Small intestine (tissue), 16 donors: ENCODE results near the gene TRIM27. TPM values are rescaled to one million over a fixed set of nuclear protein-coding genes. Genes with fewer than 3 reads are reported as not detected.
"Not testable (repeated sequence)": the region's sequence is repeated elsewhere in the genome, so short reads cannot be mapped to it uniquely, and the experiment has no call there.

Experiments used
- DNase-seq, 2 donors: peaks; one replicate each; pipeline versions ENCODE4 v3.0.0 to v3.0.0-alpha.2; 2013
- FAIRE-seq: peaks from 2 replicates; lab custom pipeline; 2012; peaks lifted over from hg19 to GRCh38; lab: Jason Lieb, UNC
- H3K27ac ChIP-seq, 3 donors: one replicate each; pipeline ENCODE4 v1.5.1; 2013; ENCODE audit warnings: low read length in 2 of 3, mild to moderate bottlenecking in 2 of 3, control low read depth in 1 of 3, inconsistent platforms in 1 of 3, low read depth in 1 of 3, moderate library complexity in 1 of 3
- H3K27me3 ChIP-seq, 3 donors: one replicate each; pipeline ENCODE4 v1.6.1; 2013; ENCODE audit warnings: low read length in 3 of 3, inconsistent platforms in 1 of 3; ENCODE audit not compliant: control insufficient read depth in 3 of 3, insufficient read depth in 3 of 3
- H3K36me3 ChIP-seq, 3 donors: one replicate each; pipeline ENCODE4 v1.6.1; 2013; ENCODE audit warnings: low read length in 3 of 3, inconsistent platforms in 1 of 3, low read depth in 1 of 3, mild to moderate bottlenecking in 1 of 3, moderate library complexity in 1 of 3; ENCODE audit not compliant: control insufficient read depth in 3 of 3, insufficient read depth in 2 of 3
- H3K4me1 ChIP-seq, 3 donors: one replicate each; pipeline ENCODE4 v1.6.1; 2013; ENCODE audit warnings: low read length in 2 of 3, inconsistent platforms in 1 of 3, low read depth in 1 of 3, mild to moderate bottlenecking in 1 of 3, moderate library complexity in 1 of 3; ENCODE audit not compliant: control insufficient read depth in 3 of 3, insufficient read depth in 2 of 3
- H3K4me3 ChIP-seq, 3 donors: one replicate each; pipeline ENCODE4 v1.5.1; 2013; ENCODE audit warnings: low read length in 3 of 3, control low read depth in 1 of 3, inconsistent platforms in 1 of 3, low read depth in 1 of 3, mild to moderate bottlenecking in 1 of 3, moderate library complexity in 1 of 3
- H3K9me3 ChIP-seq, 2 donors: one replicate each; pipeline ENCODE4 v1.6.1; 2013; ENCODE audit warnings: low read depth in 1 of 2, low read length in 1 of 2; ENCODE audit not compliant: control insufficient read depth in 2 of 2, insufficient read depth in 1 of 2
- WGBS, 3 donors: extraction: QIAGEN DNeasy Blood & Tissue Kit; methylation state at CpG; one replicate each; pipeline ENCODE4 v1.1.7; 2013; 5-methylcytosine and 5-hydroxymethylcytosine counted together
- long read RNA-seq, 10 donors: transcript quantifications; one replicate each; lab custom pipeline, GENCODE V29; 2026
- polyA plus RNA-seq, 4 donors: library from polyadenylated mRNA; stranded (reverse) in 3 of 4; unstranded in 1 of 4; fragments of 200-250 nt in 3 of 4; fragments of 120-200 nt in 1 of 4; gene quantifications; one replicate each; pipeline versions ENCODE4 v1.2.1 to v1.2.3, GENCODE V29; 2013
- donor health status: healthy with polysubstance abuse.
- donor health status: control.
- donor health status: control.
- donor health status: Bipolar disorder and iron deficiency.
- donor health status: healthy.

TRIM27 gene, protein sequence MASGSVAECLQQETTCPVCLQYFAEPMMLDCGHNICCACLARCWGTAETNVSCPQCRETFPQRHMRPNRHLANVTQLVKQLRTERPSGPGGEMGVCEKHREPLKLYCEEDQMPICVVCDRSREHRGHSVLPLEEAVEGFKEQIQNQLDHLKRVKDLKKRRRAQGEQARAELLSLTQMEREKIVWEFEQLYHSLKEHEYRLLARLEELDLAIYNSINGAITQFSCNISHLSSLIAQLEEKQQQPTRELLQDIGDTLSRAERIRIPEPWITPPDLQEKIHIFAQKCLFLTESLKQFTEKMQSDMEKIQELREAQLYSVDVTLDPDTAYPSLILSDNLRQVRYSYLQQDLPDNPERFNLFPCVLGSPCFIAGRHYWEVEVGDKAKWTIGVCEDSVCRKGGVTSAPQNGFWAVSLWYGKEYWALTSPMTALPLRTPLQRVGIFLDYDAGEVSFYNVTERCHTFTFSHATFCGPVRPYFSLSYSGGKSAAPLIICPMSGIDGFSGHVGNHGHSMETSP
- 10 to 100 TPM; 30.5 to 63.8 (median 36.7) TPM for polyA plus RNA-seq
- long read RNA-seq, donor 1, transcript TRIM27-202 (8 exons, 2,967 nt) = major isoform, 31 of 40 reads
- long read RNA-seq, donor 1, partial matches to known transcripts = 7 of 40 reads
- long read RNA-seq, donor 1, other reads (novel, unspliced or antisense) = 0 of 40 reads
- long read RNA-seq, donor 2, partial matches to known transcripts = 0 of 1 reads
- long read RNA-seq, donor 2, other reads (novel, unspliced or antisense) = 0 of 1 reads
- long read RNA-seq, donor 3, partial matches to known transcripts = 7 of 10 reads
- long read RNA-seq, donor 3, other reads (novel, unspliced or antisense) = 0 of 10 reads
- long read RNA-seq, donor 4 = 0 reads
- long read RNA-seq, donor 5, partial matches to known transcripts = 0 of 2 reads
- long read RNA-seq, donor 5, other reads (novel, unspliced or antisense) = 0 of 2 reads
- long read RNA-seq, donor 6, partial matches to known transcripts = 54 of 56 reads
- long read RNA-seq, donor 6, other reads (novel, unspliced or antisense) = 0 of 56 reads
- long read RNA-seq, donor 7, full-length matches to known transcripts = 14 of 23 reads
- long read RNA-seq, donor 7, partial matches to known transcripts = 9 of 23 reads
- long read RNA-seq, donor 7, other reads (novel, unspliced or antisense) = 0 of 23 reads
- long read RNA-seq, donor 8, partial matches to known transcripts = 0 of 2 reads
- long read RNA-seq, donor 8, other reads (novel, unspliced or antisense) = 0 of 2 reads
- long read RNA-seq, donor 9, partial matches to known transcripts = 0 of 4 reads
- long read RNA-seq, donor 9, other reads (novel, unspliced or antisense) = 0 of 4 reads
- long read RNA-seq, donor 10, transcript TRIM27-202 (8 exons, 2,967 nt) = major isoform, 18 of 19 reads
- long read RNA-seq, donor 10, partial matches to known transcripts = 0 of 19 reads
- long read RNA-seq, donor 10, other reads (novel, unspliced or antisense) = 0 of 19 reads

DNA sequence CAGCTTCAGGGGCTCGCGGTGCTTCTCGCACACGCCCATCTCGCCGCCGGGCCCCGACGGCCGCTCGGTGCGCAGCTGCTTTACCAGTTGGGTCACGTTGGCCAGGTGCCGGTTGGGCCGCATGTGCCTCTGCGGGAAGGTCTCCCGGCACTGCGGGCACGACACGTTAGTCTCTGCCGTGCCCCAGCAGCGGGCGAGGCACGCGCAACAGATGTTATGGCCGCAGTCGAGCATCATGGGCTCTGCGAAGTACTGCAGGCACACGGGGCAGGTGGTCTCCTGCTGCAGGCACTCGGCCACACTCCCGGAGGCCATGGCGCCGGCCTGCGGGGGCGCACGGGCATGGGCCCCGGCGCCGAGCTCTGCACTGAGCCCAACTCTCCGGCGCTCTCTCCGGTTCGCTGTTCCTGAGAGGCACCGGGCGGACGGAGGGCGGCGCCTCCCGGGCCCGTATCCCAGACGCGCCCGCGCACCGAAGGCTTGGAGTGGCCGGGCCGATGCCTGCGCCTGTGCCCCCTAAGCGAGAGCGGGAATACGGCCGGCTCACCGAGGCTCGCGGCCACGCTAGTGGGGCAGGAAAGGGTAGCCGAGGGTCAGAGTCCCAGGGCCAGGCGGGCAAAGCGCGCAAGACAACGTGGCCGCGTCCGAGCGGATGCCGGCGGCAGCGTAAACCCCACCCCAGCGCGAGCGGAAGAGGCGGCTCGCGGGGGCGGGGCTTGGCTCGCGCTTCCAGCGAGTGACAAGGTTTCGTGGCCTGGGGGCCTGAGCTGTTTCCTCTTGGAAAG lies at the start of gene TRIM27:
TRIM27 (minus strand) TSS at position 668 of the 785 bp plus-strand sequence; CDS start at position 315, 353 bp downstream.
- Histone ChIP-seq H3K27me3 (no peaks in the 10 kb centered on the region), H3K4me1 (peaks cover 6 to 28% (median 20%) of the 10 kb centered on the region in 3 donors), H3K4me3 (peak within 1 kb of the TSS; percentile 79 to 96 (median 80)), H3K9me3 (no peaks in the 10 kb centered on the region), H3K27ac (peak within 1 kb of the TSS; percentile 91 to 99 (median 99)), H3K36me3 (peaks cover 7 to 33% (median 12%) of the 10 kb centered on the region in 3 donors)
- FAIRE-seq = no peak
- WGBS, 3 donors = 0% methylated on average over 66 to 89 of the region's 89 CpGs
- peak; percentile 91 to 96 for DNase-seq

DNA sequence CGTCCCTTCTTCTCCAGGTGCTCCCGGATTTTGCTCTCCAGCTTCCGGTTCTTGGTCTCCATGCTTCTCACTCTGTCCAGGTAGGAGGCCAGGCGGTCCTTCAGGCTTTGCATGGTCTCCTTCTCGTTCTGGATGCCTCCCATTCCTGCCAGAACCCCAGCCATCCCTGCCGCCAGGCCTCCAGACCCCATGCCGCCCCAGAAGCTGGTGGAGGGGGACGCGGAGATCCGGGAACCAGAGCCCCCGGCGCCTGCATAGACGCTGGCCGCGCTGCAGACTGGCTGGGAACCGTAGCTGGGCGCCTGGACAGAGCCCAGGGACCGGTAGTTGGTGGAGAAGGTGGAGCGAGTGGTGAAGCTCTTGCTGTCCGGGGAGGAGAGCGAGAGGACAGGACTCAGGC lies 46.3 kb upstream of the TRIM27 start:
- not testable (repeated sequence) for FAIRE-seq

DNA sequence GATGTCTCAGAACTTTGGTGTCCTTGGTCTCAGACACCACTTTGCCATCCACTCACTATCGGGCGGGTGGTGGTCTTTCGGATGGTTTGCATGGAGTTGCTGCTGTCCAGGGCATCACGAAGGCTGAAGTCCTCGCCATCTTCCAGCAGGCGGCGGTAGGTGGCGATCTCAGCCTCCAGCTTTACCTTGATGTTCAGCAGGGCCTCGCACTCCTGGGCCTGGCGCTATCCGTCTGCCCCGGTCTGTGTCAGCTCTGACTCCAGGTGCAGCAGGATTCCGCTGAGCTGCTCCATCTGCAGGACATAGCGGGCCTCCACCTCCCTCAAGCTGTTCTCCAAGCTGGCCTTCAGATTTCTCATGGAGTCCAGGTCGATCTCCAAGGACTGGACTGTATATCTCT lies 45.3 kb upstream of the TRIM27 start:
- no peaks in the 10 kb centered on the region for H3K36me3 ChIP-seq
- no peaks in the 10 kb centered on the region for H3K27me3 ChIP-seq
- peaks cover 0 to 11% of the 10 kb centered on the region in 2 donors for H3K9me3 ChIP-seq
- no peak for FAIRE-seq
- no peaks in the 10 kb centered on the region for H3K4me1 ChIP-seq
- H3K4me3 ChIP-seq = no peak overlapping the region
- 78 to 94% (median 93%) methylated on average over 15 of the region's 15 CpGs for WGBS, 3 donors
- no peak overlapping the region for H3K27ac ChIP-seq
- no peak for DNase-seq

More for the DNA sequence above, 46.3 kb upstream of the TRIM27 start:
- not testable (repeated sequence) for H3K27me3 ChIP-seq, H3K4me3 ChIP-seq, DNase-seq, H3K27ac ChIP-seq, H3K4me1 ChIP-seq, H3K36me3 ChIP-seq
- WGBS, 3 donors = 92 to 94% (median 92%) methylated on average over 21 of the region's 21 CpGs
- H3K9me3 ChIP-seq = peaks cover 0 to 11% of the 10 kb centered on the region in 2 donors

DNA sequence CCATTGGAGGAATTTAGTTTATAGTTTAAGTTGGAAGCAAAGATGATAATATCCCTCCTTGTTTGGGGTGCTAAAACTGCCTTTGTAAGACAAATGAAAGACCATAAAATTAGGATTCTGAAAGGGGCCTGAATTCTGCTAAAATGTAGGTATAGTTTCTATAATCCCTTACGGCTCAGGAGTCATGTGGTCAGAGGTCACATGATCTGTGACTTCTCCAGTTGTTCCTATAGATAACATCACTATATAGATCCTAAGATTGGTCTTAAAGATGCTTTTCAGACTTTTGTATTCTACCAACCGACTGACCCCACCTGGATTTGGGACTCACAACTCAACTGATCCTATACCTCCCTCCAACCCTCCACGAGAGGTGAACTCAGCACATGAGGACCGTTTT lies 44.7 kb upstream of the TRIM27 start:
- no peak for FAIRE-seq

DNA sequence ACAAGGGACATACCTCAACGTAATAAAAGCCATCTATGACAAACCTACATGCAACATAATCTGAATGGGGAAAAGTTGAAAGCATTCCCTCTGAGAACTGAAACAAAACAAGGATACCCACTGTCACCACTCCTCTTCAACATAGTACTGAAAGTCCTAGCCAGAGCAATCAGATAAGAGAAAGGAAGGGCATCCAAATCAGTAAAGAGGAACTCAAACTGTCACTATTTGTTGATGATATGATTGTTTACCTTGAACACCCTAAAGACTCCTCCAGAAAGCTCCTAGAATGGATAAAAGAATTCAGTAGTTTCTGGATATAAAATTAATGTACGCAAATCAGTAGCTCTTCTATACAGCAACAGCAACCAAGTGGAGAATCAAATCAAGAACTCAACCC lies 41.9 kb upstream of the TRIM27 start:
- H3K36me3 ChIP-seq = no peaks in the 10 kb centered on the region
- H3K27me3 ChIP-seq = peaks cover 0 to 2% (median 0%) of the 10 kb centered on the region in 3 donors
- 88 to 93% (median 89%) methylated on average over 2 of the region's 2 CpGs for WGBS, 3 donors
- peaks cover 0 to 11% of the 10 kb centered on the region in 2 donors for H3K9me3 ChIP-seq
- no peaks in the 10 kb centered on the region for H3K4me1 ChIP-seq
- FAIRE-seq = no peak
- no peak for DNase-seq
- H3K4me3 ChIP-seq = no peak overlapping the region
- no peak overlapping the region for H3K27ac ChIP-seq

More for the DNA sequence above, 44.7 kb upstream of the TRIM27 start:
- no peak for DNase-seq
- Histone ChIP-seq H3K36me3 (no peaks in the 10 kb centered on the region), H3K27me3 (no peaks in the 10 kb centered on the region), H3K4me3 (no peak overlapping the region), H3K27ac (no peak overlapping the region), H3K4me1 (no peaks in the 10 kb centered on the region), H3K9me3 (peaks cover 0 to 11% of the 10 kb centered on the region in 2 donors)
- WGBS, 3 donors = 73 to 85% (median 83%) methylated on average over 4 of the region's 4 CpGs

DNA sequence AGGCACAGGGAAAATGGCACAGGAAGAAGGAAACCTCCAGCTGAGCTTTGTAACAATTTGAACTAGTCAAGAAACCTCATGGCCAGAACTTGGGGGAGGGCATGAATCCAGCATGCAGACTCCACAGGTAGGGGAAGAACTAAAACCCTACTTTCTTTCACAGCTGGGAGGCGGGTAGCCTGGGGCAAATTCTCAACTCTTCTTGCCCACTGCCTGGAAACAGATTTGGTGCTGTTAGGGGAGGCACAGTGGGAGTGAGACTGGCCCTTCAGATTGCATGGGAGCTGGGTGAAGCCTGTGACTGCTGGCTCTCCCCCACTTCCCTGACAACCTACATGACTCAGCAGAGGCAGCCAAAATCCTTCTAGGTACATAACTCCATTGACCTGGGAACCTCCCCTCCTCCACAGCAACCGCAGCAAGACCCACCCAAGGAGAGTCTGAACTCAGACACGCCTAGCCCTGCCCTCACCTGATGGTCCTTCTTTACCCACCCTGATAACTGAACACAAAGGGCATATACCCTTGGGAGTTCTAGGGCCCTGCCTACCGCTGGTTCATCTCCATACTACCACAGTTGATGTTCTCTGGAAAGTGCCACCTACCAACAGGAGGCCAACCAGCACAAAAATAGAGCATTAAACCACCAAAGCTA lies 37.2 kb upstream of the TRIM27 start:
- H3K4me1 ChIP-seq = no peaks in the 10 kb centered on the region
- FAIRE-seq = no peak
- no peaks in the 10 kb centered on the region for H3K9me3 ChIP-seq
- DNase-seq = peak in 1 of 2 donors; percentile 27
- H3K27me3 ChIP-seq = peaks cover 0 to 2% (median 0%) of the 10 kb centered on the region in 3 donors
- no peak overlapping the region for H3K4me3 ChIP-seq
- no peak overlapping the region for H3K27ac ChIP-seq
- no peaks in the 10 kb centered on the region for H3K36me3 ChIP-seq
- WGBS, 3 donors = 51 to 78% (median 68%) methylated on average over 4 of the region's 4 CpGs
